ENCODE measurements around the gene PIK3AP1. TPM values are rescaled to one million over a fixed set of nuclear protein-coding genes. Genes with fewer than 3 reads are reported as not detected.

The PIK3AP1 gene
- total RNA-seq, 2 experiments from 2014 or later: 0.72 to 1.1 TPM

- ChIA-PET POLR2A (no interaction called here), CTCF (interaction anchor here (0.5 to 1.6 kb wide), 2 partner anchors 16 to 1505 kb away, joined by 5 read pairs; no protein-coding TSS in a partner anchor)
- H3K27me3 Mint-ChIP-seq: no peaks in the 10 kb centered on the region
- H3K9me3 Mint-ChIP-seq: no peaks in the 10 kb centered on the region
- no peak overlapping the region for H3K27ac Mint-ChIP-seq
- no peak overlapping the region for H3K4me3 Mint-ChIP-seq
- DNase-seq: no peak
- H3K36me3 Mint-ChIP-seq (ENCODE audit: low read depth): no peaks in the 10 kb centered on the region
- H3K4me1 Mint-ChIP-seq: peaks cover 15% of the 10 kb centered on the region
These were observed 64.1 kb downstream of the PIK3AP1 start for GRCh38 chr10:96656198-96656577.

GRCh38 chr10:96655461-96656197 lies 64.7 kb downstream of the PIK3AP1 start:
- no peaks in the 10 kb centered on the region for H3K27me3 Mint-ChIP-seq
- POLR2A ChIA-PET: no interaction called here
- no peak overlapping the region for H3K27ac Mint-ChIP-seq
- H3K9me3 Mint-ChIP-seq: no peaks in the 10 kb centered on the region
- DNase-seq: no peak
- CTCF ChIA-PET: interaction anchor here (0.5 to 1.6 kb wide), 2 partner anchors 15 to 1506 kb away, joined by 5 read pairs; no protein-coding TSS in a partner anchor
- H3K4me3 Mint-ChIP-seq: no peak overlapping the region
- H3K36me3 Mint-ChIP-seq (ENCODE audit: low read depth): no peaks in the 10 kb centered on the region
- H3K4me1 Mint-ChIP-seq: peaks cover 21% of the 10 kb centered on the region

- no peak overlapping the region for H3K4me3 Mint-ChIP-seq
- peak; percentile 16 for DNase-seq
- H3K36me3 Mint-ChIP-seq (ENCODE audit: low read depth): no peaks in the 10 kb centered on the region
- H3K9me3 Mint-ChIP-seq: no peaks in the 10 kb centered on the region
- POLR2A ChIA-PET: interaction anchor here (0.5 kb wide), 1 partner anchor 112 kb away, joined by 9 read pairs; no protein-coding TSS in a partner anchor
- CTCF ChIA-PET: interaction anchor here (0.9 to 1.5 kb wide), 3 partner anchors 9 to 61 kb away, joined by 3 to 5 read pairs (median 3); no protein-coding TSS in a partner anchor
- peaks cover 30% of the 10 kb centered on the region for H3K4me1 Mint-ChIP-seq
- H3K27me3 Mint-ChIP-seq: no peaks in the 10 kb centered on the region
- no peak overlapping the region for H3K27ac Mint-ChIP-seq
These were observed 68.3 kb downstream of the PIK3AP1 start for GRCh38 chr10:96651998-96652431.

- Mint-ChIP-seq H3K27me3 (no peaks in the 10 kb centered on the region), H3K4me1 (peaks cover 35% of the 10 kb centered on the region), H3K36me3 (ENCODE audit: low read depth) (no peaks in the 10 kb centered on the region), H3K4me3 (no peak overlapping the region), H3K27ac (no peak overlapping the region), H3K9me3 (no peaks in the 10 kb centered on the region)
- POLR2A ChIA-PET: no interaction called here
- CTCF ChIA-PET: interaction anchor here (1.3 kb wide), 3 partner anchors 10 to 98 kb away, joined by 4 to 5 read pairs (median 5); no protein-coding TSS in a partner anchor
- DNase-seq: no peak
These were observed 69.4 kb downstream of the PIK3AP1 start for GRCh38 chr10:96650958-96651357.

- no peak overlapping the region for H3K4me3 Mint-ChIP-seq
- POLR2A ChIA-PET: no interaction called here
- H3K36me3 Mint-ChIP-seq (ENCODE audit: low read depth): no peaks in the 10 kb centered on the region
- CTCF ChIA-PET: no interaction called here
- H3K27ac Mint-ChIP-seq: no peak overlapping the region
- no peak for DNase-seq
- peaks cover 35% of the 10 kb centered on the region for H3K4me1 Mint-ChIP-seq
- no peaks in the 10 kb centered on the region for H3K9me3 Mint-ChIP-seq
- H3K27me3 Mint-ChIP-seq: no peaks in the 10 kb centered on the region
These were observed 72.0 kb downstream of the PIK3AP1 start for GRCh38 chr10:96648297-96648696.

- no peak overlapping the region for H3K27ac Mint-ChIP-seq
- H3K4me1 Mint-ChIP-seq: peaks cover 35% of the 10 kb centered on the region
- H3K9me3 Mint-ChIP-seq: no peaks in the 10 kb centered on the region
- no peaks in the 10 kb centered on the region for H3K36me3 Mint-ChIP-seq (ENCODE audit: low read depth)
- ChIA-PET CTCF (no interaction called here), POLR2A (no interaction called here)
- no peaks in the 10 kb centered on the region for H3K27me3 Mint-ChIP-seq
- DNase-seq: no peak
- H3K4me3 Mint-ChIP-seq: no peak overlapping the region
These were observed 72.8 kb downstream of the PIK3AP1 start for GRCh38 chr10:96647466-96647865.

- Mint-ChIP-seq H3K4me3 (no peak overlapping the region), H3K27me3 (no peaks in the 10 kb centered on the region), H3K27ac (no peak overlapping the region), H3K9me3 (no peaks in the 10 kb centered on the region), H3K36me3 (ENCODE audit: low read depth) (no peaks in the 10 kb centered on the region), H3K4me1 (peaks cover 28% of the 10 kb centered on the region)
- DNase-seq: no peak
- POLR2A ChIA-PET: no interaction called here
- CTCF ChIA-PET: no interaction called here
These were observed 73.6 kb downstream of the PIK3AP1 start for GRCh38 chr10:96646751-96647166.

GRCh38 chr10:96646301-96646700 lies 74.0 kb downstream of the PIK3AP1 start:
- Mint-ChIP-seq H3K9me3 (no peaks in the 10 kb centered on the region), H3K27me3 (no peaks in the 10 kb centered on the region), H3K4me3 (no peak overlapping the region), H3K4me1 (peaks cover 23% of the 10 kb centered on the region), H3K36me3 (ENCODE audit: low read depth) (no peaks in the 10 kb centered on the region), H3K27ac (no peak overlapping the region)
- ChIA-PET POLR2A (no interaction called here), CTCF (no interaction called here)
- DNase-seq: no peak

- DNase-seq: no peak
- H3K4me1 Mint-ChIP-seq: peaks cover 18% of the 10 kb centered on the region
- no peak overlapping the region for H3K4me3 Mint-ChIP-seq
- no peaks in the 10 kb centered on the region for H3K36me3 Mint-ChIP-seq (ENCODE audit: low read depth)
- no peaks in the 10 kb centered on the region for H3K9me3 Mint-ChIP-seq
- CTCF ChIA-PET: no interaction called here
- H3K27ac Mint-ChIP-seq: no peak overlapping the region
- no peaks in the 10 kb centered on the region for H3K27me3 Mint-ChIP-seq
- POLR2A ChIA-PET: no interaction called here
These were observed 75.1 kb downstream of the PIK3AP1 start for GRCh38 chr10:96645191-96645721.

GRCh38 chr10:96643920-96644319 lies 76.4 kb downstream of the PIK3AP1 start:
- CTCF ChIA-PET: interaction anchor here (0.5 to 1.1 kb wide), 3 partner anchors 26 to 382 kb away, joined by 3 to 4 read pairs (median 3); no protein-coding TSS in a partner anchor
- Mint-ChIP-seq H3K36me3 (ENCODE audit: low read depth) (no peaks in the 10 kb centered on the region), H3K9me3 (no peaks in the 10 kb centered on the region), H3K4me1 (peaks cover 18% of the 10 kb centered on the region), H3K27ac (no peak overlapping the region), H3K27me3 (peaks cover under 1% of the 10 kb centered on the region), H3K4me3 (no peak overlapping the region)
- POLR2A ChIA-PET: no interaction called here
- no peak for DNase-seq

- Mint-ChIP-seq H3K27me3 (peaks cover 3% of the 10 kb centered on the region), H3K36me3 (ENCODE audit: low read depth) (no peaks in the 10 kb centered on the region), H3K4me3 (no peak overlapping the region), H3K27ac (no peak overlapping the region), H3K9me3 (no peaks in the 10 kb centered on the region), H3K4me1 (peaks cover 16% of the 10 kb centered on the region)
- CTCF ChIA-PET: interaction anchor here (0.6 to 1.7 kb wide), 5 partner anchors 9 to 530 kb away, joined by 3 to 5 read pairs (median 4); no protein-coding TSS in a partner anchor
- POLR2A ChIA-PET: no interaction called here
- DNase-seq: peak; percentile 60
These were observed 77.3 kb downstream of the PIK3AP1 start for GRCh38 chr10:96642973-96643372.

- no peak overlapping the region for H3K27ac Mint-ChIP-seq
- ChIA-PET CTCF (interaction anchor here (0.6 to 1.7 kb wide), 2 partner anchors 9 to 530 kb away, joined by 3 to 5 read pairs; no protein-coding TSS in a partner anchor), POLR2A (no interaction called here)
- H3K36me3 Mint-ChIP-seq (ENCODE audit: low read depth): no peaks in the 10 kb centered on the region
- no peaks in the 10 kb centered on the region for H3K9me3 Mint-ChIP-seq
- H3K27me3 Mint-ChIP-seq: peaks cover 3% of the 10 kb centered on the region
- peaks cover 13% of the 10 kb centered on the region for H3K4me1 Mint-ChIP-seq
- H3K4me3 Mint-ChIP-seq: no peak overlapping the region
- no peak for DNase-seq
These were observed 77.8 kb downstream of the PIK3AP1 start for GRCh38 chr10:96642530-96642929.

Data from activated CD4-positive, alpha-beta T cell treated with anti-CD3 and anti-CD28 coated beads, Interleukin-2, amount 10 ng/mL, durations not matched to agents 7 days and 5 days (primary cell).